HEK293 (cell line): ENCODE data around the gene FADD.
"Not testable (repeated sequence)": the region's sequence is repeated elsewhere in the genome, so short reads cannot be mapped to it uniquely, and the experiment has no call there.

Source experiments
- TF ChIP-seq, protein P1 (sequence below): fragments of 450-650 bp; formaldehyde crosslinking; IDR thresholded peaks from 2 replicates; pipeline ENCODE4 v1.5.1; 2016; ENCODE audit warnings: missing biosample characterization, missing genetic modification characterization
- TF ChIP-seq, protein P2 (sequence below): fragments of 450-650 bp; formaldehyde crosslinking; IDR thresholded peaks from 2 replicates; pipeline ENCODE4 v1.5.1; 2016; ENCODE audit warnings: missing biosample characterization, missing genetic modification characterization, borderline replicate concordance

DNA sequence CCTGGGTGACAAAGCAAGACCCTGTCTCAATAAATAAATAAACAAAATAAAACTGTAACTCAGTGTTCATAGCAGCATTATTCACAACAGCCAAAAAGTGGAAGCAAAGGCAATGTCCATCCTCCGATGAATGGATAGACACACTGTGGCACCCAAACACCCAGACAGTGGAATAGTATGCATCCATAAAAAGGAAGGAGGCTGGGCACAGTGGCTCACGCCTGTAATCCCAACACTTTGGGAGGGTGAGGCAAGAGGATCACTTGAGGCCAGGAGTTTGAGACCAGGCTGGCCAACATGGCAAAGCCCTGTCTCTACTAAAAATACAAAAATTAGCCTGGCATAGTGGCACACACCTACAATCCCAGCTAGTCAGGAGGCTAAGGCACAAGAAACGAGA lies 2.0 kb upstream of the FADD start:
- TF ChIP-seq, protein P1, sequence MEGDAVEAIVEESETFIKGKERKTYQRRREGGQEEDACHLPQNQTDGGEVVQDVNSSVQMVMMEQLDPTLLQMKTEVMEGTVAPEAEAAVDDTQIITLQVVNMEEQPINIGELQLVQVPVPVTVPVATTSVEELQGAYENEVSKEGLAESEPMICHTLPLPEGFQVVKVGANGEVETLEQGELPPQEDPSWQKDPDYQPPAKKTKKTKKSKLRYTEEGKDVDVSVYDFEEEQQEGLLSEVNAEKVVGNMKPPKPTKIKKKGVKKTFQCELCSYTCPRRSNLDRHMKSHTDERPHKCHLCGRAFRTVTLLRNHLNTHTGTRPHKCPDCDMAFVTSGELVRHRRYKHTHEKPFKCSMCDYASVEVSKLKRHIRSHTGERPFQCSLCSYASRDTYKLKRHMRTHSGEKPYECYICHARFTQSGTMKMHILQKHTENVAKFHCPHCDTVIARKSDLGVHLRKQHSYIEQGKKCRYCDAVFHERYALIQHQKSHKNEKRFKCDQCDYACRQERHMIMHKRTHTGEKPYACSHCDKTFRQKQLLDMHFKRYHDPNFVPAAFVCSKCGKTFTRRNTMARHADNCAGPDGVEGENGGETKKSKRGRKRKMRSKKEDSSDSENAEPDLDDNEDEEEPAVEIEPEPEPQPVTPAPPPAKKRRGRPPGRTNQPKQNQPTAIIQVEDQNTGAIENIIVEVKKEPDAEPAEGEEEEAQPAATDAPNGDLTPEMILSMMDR (tag by site-specific recombination): not testable (repeated sequence)
- TF ChIP-seq, protein P2, sequence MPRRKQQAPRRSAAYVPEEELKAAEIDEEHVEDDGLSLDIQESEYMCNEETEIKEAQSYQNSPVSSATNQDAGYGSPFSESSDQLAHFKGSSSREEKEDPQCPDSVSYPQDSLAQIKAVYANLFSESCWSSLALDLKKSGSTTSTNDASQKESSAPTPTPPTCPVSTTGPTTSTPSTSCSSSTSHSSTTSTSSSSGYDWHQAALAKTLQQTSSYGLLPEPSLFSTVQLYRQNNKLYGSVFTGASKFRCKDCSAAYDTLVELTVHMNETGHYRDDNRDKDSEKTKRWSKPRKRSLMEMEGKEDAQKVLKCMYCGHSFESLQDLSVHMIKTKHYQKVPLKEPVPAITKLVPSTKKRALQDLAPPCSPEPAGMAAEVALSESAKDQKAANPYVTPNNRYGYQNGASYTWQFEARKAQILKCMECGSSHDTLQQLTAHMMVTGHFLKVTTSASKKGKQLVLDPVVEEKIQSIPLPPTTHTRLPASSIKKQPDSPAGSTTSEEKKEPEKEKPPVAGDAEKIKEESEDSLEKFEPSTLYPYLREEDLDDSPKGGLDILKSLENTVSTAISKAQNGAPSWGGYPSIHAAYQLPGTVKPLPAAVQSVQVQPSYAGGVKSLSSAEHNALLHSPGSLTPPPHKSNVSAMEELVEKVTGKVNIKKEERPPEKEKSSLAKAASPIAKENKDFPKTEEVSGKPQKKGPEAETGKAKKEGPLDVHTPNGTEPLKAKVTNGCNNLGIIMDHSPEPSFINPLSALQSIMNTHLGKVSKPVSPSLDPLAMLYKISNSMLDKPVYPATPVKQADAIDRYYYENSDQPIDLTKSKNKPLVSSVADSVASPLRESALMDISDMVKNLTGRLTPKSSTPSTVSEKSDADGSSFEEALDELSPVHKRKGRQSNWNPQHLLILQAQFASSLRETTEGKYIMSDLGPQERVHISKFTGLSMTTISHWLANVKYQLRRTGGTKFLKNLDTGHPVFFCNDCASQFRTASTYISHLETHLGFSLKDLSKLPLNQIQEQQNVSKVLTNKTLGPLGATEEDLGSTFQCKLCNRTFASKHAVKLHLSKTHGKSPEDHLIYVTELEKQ: not testable (repeated sequence)
